Activated CD4-positive, CD25-positive, alpha-beta regulatory T cell treated with anti-CD3 and anti-CD28 coated beads, Interleukin-2, amount 50 U/mL, for 24 hours (primary cell): ENCODE results near the gene GOLGA7B.

Experiments
- ATAC-seq, 2 donors: fragments of 150-1000 bp; cut with Tn5 transposase; one replicate each; pipeline ENCODE4 v1.10.0; 2021; ENCODE audit warnings: mild to moderate bottlenecking in 1 of 2, moderate library complexity in 1 of 2

GOLGA7B gene

DNA sequence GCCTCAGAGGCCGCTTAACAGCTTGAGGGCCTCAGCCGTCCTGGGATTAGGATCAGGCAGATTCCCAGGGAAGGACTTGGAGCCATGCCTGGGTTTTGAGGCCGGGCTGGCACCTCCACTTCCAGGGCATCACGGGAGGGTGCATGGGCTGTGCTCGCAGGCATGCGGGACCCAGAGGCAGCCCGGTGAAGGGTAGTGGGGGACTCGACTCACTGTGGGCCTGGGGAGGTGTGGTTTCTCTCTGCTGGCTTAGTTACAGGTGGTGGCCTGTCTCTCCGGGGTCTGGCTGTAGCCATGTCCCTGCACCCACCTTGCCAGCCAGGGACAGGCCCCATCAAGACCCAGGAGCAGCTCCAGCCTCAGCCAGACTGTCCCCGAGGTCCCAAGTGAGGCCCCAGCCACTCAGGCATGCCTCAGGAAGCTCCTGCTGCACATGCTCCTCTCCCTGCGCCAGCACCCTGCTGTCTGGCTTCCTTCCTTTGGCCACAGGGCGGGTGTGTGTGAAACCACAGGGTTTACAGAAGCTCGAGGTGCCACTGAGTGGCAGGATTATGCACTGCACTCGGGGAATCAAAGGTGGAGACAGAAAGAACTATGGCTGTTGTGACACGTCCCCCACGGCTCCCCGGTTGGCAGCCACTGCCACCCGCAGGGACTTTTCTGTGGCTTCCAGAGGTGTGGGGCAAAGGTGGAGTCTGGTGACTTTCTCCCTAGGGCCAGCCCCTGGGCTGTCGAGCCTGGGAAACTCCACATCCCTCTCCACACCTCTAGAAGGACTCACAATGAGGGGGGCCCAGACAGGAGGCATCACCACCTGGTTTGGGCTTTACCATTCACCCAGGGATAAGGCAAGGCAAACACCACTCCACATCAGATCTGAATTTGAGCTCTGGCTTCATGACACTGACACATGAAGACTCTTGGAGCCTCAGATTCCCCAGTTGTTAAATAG, 19.7 kb downstream of the GOLGA7B start:
- peak; percentile 96 to 99 for ATAC-seq

DNA sequence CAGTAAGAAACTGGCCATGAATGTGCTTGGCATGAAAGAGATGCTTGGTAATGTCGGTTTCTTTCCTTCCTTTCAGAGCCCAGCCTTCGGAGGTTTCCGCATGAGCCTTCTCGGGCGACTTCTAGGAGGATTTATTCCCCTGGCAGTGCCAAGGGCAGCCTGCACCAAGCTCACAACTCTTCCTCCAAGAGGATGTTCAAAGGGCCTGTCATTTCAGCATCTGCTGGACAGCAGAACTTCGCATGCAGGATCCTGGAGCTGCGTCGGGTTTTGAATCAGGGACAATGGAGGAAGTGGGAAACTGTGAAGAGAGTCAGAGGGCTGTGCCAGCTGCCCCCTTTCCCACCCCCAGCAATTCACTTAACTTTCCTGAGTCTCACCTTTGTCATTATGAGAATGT, 21.3 kb downstream of the GOLGA7B start:
- ATAC-seq, result no peak

GRCh38 chr10:97873569-97873968, 23.9 kb downstream of the GOLGA7B start:
- no peak for ATAC-seq

GRCh38 chr10:97874332-97874731, 24.7 kb downstream of the GOLGA7B start:
- ATAC-seq, result no peak

GRCh38 chr10:97875391-97875790, 25.7 kb downstream of the GOLGA7B start:
- ATAC-seq, result no peak

DNA sequence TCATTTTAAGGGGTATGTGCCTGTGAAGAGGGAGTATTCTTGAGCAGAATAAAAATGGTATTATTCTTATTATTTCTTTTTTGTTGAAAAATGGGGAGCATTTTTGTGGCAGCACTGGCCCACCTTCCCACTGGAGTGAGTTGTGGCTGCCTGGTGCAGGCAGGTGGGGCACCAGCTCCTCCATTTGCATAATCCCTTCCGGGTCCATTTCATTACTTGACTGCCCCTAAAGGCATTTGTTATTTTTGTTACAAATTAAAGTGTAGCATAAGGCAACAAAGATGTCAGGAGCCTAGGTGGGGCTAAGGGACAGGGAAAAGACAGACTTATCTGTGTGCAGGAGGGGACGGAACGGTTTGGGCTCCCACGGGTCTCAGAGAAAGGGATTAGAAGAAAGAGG, 26.8 kb downstream of the GOLGA7B start:
- ATAC-seq, result no peak

GRCh38 chr10:97879241-97879640, 29.6 kb downstream of the GOLGA7B start:
- no peak for ATAC-seq

DNA sequence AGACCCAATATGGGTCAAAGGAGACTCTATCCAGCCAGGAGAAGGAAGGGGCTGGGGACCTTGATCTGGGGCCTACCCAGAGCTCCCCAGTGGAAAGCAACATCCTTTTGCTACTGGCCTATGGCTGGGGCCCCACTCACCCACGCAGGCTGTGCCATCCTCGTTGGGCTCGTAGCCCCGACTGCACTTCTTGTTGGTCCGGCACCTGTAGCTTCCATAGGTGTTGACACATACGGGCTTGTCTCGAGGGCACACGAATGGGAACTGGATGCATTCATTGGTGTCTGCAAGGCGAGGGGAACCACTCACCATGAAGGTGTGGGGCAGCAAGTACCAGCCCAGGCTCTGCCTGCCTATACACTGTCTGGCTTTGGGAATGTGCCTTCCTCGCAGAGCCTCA, 30.5 kb downstream of the GOLGA7B start:
- no peak for ATAC-seq

DNA sequence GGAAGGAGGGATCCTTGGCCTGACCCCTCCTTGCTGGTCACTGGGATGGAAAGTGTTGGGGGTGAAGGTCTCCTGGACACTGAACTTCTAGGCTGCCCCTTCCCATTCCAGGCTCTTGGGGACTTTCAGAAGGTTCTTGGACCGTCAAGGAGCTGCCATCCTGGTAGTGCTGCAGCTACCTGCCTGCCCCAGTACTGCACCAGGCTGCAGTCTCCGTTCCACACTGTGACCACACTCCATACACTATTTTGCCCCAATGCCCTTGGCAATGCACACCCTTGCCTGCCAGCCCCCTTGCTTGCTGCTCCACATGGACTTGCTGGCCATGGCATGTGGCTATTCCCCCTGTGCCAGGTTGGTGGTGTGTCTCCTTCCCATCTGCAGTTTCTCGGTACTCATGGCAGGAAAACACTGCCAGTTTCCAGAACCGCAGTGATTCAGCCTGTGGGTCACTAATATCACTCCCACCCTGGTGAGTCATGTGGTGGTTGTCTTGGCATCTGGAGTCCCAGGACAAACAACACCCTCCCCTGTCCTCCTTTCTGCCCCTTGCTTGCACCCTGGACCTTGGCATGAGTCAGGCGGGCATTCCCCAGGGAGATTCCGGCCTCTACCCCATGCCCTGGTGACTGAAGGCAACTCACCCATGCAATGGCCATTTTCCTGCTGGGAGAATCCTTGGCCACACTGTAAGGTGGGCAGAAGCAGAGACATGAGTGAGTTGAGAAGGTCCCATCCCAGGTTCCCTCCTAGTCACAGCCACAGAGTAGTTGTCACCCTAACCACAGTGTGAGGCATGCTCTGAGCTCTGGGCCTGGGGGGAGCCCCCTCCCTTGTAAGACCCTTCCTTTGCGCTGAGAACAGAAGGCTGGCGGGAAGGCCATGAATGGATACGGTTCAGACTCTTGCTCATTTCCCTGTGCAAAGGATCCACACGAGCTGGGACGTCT, 32.8 kb downstream of the GOLGA7B start:
- ATAC-seq, result peak; percentile 21 to 64

GRCh38 chr10:97883092-97883485, 33.4 kb downstream of the GOLGA7B start:
- ATAC-seq, result no peak

DNA sequence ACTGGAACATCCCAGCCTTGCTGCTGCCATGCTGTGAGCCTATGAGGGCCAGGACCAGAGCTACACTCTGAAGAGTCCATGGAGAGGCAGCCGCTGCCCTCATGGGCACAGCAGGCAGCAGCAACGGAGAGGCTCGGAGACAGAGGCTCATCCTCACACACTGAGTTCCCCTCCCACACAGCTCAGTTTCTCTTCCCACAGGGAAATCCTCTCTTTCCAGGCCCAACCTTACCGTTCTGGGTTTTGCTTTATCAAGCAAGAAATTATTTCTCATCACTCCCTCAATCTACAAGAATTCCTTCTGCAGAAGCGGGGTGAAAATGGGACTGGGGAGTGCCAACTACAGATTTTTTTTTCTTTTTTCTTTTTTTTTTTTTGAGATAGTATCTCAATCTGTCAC, 36.6 kb downstream of the GOLGA7B start:
- ATAC-seq, result no peak

DNA sequence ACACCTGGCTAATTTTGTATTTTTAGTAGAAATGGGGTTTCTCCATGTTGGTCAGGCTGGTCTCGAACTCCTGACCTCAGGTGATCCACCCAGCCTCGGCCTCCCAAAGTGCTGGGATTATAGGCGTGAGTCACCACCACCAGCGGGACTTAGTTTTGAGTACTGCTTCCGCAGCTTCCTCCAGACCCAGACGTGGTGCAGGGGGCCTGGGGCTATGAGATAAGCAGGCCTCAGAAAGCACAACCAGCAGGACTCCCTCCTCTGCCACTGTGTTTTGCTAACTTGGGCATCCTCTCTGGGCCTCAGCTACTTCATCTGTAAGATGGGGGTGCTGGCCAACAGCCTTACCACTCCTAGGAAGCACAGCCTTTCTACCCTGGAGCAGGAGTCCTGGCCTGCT, 37.8 kb downstream of the GOLGA7B start:
- ATAC-seq, result no peak

- ATAC-seq, result no peak
Measured at GRCh38 chr10:97888134-97888533, 38.5 kb downstream of the GOLGA7B start.

- no peak for ATAC-seq
Measured at GRCh38 chr10:97888641-97889262, 39.1 kb downstream of the GOLGA7B start.

GRCh38 chr10:97889461-97890265, 40.0 kb downstream of the GOLGA7B start:
- ATAC-seq, result no peak

DNA sequence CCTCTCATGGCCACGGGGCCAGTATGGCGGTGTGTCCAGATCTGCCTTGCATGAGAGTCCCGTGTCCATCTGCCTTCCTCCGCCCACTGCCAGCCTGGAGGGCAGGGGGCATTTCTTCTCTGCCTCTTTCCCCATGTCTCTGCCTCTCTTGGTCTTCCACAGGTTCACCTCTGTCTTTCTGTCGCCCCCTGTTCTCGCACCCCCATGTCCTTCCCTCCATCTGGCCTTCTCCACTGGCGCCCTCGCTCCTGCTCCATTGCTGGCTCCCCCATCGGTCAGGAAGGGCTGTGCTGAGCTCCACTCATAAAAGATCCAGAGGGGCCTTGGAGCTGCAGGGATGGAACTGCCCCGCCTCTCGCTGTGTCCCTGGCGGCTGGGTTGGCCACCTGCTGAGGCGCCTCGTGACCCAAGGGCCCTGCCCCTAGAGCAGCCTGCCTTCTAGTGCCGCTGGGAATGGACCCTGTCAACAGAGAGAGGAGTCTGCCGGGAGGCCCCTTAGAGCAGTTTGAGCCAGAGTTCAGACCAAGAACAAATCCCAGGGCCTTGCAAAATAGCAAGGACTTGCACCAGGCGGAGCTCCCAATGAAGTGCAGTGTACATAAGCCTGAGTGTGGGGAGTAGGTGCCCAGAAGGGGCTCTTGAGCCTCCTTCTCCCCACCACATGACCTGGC, 42.0 kb downstream of the GOLGA7B start:
- ATAC-seq, result no peak

GRCh38 chr10:97892506-97892905, 42.9 kb downstream of the GOLGA7B start:
- no peak for ATAC-seq

DNA sequence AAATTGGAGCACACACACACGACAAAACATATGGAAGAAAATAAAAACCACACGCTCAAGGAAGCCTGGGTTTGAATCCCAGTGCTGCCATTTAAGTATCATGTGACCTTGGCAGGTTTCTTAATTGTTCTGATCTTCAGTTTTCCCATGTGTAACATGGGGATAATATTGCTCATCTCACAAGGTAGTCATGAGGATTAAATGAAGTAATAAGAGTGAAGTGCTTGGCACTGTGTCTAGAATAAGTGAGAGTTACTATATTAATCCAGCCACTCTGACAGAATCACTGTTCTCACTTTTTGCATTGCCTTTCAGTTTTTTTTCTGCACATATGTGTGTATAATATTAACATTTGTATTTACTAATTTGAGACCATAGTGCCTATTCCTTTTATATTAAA, 43.3 kb downstream of the GOLGA7B start:
- no peak for ATAC-seq

- no peak for ATAC-seq
Measured at GRCh38 chr10:97894092-97894491, 44.4 kb downstream of the GOLGA7B start.

DNA sequence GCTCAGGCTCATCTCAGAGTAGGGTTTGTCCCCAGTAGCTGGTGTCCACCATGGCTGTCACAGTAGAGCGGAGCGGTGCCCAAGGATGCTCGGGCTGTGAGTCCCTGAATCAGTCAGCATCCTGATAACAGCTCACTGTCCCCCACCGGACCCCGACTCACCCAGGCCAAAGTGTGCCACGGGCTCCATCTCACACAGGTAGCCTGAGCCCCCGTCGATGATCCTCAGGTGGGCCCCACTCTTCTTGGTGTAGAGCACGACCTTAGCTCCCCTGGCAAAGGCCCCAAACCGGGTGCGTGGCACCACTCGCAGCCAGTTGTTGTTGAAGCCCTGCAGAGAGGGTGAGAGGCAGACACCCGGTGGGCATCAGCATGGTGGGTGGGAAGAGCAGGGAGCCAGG, 45.4 kb downstream of the GOLGA7B start:
- ATAC-seq, result no peak

- no peak for ATAC-seq
Measured at GRCh38 chr10:97895915-97896314, 46.3 kb downstream of the GOLGA7B start.
